ENCODE measurements around the gene RNF13.
"Not testable (repeated sequence)": the region's sequence is repeated elsewhere in the genome, so short reads cannot be mapped to it uniquely, and the experiment has no call there.

RNF13 gene

DNA sequence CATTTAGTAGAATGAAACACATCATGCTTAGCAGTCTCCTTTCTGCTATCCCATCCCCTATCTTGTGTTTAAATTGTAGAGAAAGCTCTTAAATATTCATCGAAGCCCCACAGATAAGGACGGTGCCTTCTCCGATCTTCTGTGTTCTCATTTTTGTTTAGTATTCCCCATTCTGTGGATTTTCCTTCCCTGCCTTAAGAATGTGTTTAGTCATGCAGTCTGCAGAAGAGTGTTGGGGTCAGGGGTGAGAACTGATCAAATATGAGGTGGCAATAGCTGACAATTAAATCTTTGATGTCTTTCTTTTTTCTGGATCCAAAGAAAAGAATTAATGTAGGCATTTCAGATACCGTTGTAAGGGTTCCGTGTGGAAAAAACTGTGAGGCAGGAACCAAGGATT is 11.4 kb upstream of the RNF13 start:
- DNase-seq = no peak

DNA sequence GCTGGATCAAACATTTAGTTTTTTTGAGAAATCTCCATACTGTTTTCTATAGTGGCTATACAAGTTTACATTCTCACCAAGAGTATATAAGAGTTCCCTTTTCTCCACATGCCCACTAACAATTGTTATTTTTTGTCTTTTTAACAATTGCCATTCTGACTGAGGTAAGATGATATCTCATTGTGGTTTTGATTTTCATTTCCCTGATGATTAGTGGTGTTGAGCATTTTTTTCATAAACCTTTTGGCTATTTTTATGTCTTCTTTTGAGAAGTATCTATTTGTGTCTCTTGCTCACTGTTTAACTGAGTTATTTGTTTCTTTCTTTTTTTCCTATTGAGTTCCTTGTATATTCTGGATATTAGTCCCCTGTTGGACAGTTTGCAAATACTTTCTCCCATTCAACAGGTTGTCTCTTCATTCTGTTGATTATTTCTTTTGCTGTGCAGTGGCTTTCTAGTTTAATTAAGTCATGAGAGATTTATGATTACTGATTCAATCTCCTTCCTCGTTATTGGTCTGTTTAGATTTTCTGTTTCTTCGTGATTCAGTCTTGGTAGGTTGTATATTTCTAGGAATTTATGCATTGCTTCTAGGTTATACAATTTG is 6.7 kb upstream of the RNF13 start:
- DNase-seq = no peak

DNA sequence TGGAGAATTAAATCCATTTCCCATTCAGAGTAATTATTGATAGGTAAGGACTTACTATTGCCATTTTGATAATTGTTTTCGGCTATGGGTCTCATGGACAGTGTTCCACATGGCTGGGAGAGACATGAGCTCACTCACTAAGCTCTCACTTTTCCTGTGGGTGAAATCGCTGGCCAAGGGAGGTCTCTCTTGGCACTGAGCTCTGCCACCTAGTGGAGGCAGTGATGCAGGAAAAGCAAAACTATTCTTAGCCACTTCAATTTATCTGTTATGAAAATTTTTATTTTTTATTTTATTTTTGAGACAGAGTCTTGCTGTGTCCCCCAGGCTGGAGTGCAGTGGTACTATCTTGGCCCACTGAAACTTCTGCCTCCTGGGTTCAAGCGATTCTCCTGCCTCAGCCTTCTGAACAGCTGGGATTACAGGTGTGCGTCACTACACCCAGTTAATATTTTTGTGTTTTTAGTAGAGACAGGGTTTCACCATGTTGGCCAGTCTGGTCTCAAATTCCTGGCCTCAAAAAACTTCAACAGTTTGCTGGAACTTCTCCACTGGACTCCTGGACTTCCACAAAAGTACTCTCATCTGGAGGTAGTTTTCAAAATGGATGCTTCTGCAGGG is 4.7 kb upstream of the RNF13 start:
- peak; percentile 84 for DNase-seq

DNA sequence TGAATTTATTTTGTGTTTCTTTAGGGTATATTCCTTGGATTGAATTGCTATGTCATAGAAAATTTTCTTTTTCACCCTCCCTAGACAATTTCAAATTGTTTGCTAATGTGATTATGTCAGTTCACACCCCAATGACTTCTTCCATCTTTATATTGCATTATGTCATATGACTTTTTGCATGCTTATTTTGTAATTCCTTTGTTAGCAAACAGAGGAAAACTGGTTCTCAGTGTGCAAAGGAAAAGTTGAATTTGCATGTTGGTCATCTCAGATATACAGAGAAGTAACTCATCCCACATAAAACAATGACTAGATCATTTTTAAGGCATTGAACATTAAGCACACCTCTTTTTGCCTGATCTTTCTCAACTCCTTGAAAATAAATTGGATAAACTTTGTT is 3.3 kb upstream of the RNF13 start:
- peak; percentile 98 for DNase-seq

DNA sequence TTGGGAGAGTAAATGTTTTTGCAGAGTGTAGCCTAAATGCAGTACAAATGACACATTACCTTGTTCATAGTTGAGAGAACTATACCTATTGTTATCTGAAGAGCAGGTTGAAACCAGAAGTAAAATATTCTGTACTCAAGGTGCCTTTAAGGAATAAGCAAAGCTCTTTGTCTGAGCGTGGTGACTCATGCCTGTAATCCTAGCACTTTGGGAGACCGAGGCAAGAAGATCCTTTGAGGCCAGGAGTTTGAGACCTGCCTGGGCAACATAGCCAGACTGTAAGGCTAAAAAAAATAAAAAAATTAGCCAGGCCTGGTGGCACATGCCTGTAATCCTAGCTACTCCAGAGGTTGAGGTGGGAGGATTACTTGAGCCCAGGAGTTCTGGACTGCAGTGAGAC is 2.2 kb upstream of the RNF13 start:
- no peak for DNase-seq

DNA sequence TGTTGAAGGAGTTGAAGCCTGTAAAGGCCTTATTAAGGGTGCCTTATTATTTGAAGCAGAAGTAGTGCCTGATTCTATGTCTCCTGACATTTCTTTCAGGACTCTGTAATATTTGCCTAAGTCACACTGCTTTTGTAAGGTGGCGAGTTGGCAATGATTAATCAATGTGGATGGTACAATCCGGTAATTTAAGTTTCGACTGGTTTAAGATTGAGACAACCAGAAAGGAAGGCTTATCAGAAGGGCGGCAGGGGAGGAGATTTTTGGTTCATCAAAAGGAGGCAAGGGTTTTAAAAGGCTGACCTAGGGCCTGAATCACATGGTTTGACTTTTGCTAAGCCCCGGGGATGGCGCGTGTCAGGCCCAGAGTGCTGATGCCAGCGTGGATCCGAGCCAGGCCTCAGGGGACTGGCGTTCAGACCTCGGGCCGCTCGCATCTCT is 830 bp upstream of the RNF13 start:
- DNase-seq = no peak

DNA sequence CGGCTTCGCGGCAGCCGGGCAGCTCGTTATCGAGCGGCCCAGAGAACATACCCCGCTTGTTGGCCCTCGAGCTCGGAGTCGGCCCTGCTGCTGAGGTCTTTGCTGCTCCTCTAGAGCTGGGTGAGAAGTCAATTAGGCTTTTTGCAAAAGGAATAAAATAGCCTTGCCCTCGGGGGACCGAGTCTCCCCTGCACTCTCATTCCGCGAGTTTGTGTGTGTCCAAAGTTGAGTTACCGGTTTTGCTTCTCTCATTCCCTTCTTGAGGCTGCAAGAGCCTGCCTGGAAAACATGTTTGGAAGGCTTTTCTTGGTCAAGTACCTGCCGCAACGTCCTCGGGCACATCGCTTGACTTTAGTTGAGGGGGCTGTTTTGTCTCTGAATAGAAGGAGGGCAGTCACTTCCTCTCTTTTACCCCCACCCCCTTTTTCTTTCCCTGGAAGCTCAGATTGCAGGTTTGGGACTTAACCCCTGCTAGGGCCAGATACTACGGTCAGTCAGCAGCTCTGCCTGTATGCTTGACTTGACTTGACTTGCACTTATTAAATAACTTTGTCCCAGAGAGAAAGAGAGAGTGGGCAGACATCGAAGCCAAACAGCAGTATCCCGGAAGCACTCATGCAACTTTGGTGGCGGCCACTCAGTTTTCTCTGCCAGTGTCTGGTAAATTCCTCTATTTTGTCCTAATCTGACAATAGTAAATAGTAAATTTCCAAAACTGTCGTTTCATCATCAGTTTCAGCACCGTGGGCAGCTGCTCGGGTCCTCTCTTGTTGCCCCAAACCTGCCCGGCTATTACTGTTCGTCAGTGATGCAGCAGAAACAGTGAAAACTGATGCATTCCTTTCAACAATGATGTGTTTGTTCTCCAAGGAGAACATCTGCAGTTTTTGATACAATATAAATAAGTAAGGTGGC is 609 bp downstream of the RNF13 start:
- DNase-seq = peak; percentile 77

DNA sequence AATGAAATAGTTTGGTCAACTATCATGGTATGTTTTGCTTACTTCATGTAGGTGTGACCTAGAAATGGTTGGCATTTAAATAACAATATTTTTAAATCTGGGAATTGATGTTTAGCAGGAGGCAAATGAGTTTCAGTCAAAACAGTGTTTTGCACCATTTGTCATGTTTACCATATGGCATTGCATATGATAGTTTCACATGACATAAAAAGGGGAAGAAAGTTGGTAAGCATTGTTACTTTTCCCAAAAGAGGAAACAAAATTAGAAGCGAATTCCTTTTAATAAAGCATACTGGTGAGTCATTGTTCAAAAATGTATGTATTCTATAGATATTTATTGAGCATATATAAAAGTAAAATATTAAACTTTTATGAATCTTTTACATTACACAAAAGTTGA is 2.3 kb downstream of the RNF13 start:
- peak; percentile 94 for DNase-seq

DNA sequence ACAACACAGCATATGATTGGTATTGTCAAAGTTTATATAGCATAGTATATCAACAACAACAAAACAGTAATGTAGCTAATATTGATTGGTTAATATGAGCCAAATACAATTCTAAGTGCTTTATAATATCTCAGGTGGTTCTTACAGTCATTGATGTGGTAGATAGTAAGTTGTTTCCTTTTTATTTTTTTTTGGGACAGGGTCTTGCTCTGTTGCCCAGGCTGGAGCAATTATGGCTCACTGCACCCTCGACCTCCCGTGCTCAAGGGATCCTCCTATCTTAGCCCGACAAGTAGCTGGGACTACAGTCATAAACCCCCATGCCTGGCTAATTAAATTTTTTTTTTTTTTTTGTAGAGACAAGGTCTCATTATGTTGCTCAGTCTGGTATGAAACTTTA is 2.7 kb downstream of the RNF13 start:
- no peak for DNase-seq

DNA sequence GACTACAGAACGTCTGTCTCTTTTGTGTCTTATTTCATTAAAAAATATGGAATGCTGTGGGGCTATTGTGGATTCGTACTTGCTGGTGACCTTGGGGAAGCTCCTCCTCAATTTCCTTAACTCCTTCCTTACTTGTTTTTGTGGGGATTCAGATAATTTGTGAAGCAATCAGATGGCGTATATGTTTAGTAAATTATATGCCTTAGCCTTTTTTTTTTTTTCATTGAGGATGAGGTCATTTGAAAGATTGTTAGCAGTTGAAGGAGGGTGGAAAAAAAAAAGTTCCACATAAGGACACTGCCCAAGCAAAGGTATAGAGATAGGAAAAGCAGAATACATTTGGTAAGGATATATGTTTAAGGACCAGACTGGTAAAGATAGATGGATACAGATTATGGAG is 3.3 kb downstream of the RNF13 start:
- DNase-seq = peak; percentile 65

DNA sequence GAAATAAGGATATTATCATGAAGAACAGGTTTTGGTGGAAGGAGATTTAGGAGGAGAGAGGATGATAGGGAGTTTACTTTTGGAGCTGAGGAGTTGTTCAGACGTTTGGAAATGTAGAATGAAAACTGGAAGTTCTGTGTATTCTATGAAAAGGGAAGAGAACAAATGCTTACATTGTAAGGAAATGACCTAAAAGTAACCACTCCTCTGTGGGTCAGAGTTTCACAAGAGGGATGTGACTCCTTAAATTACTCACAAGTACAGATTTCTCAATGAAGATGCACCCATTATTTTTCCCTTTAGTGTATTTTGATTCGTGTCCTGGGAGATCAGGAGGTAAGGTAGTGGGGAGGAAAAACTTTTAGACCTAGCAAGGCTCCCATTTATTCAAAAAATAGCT is 4.0 kb downstream of the RNF13 start:
- peak; percentile 97 for DNase-seq

DNA sequence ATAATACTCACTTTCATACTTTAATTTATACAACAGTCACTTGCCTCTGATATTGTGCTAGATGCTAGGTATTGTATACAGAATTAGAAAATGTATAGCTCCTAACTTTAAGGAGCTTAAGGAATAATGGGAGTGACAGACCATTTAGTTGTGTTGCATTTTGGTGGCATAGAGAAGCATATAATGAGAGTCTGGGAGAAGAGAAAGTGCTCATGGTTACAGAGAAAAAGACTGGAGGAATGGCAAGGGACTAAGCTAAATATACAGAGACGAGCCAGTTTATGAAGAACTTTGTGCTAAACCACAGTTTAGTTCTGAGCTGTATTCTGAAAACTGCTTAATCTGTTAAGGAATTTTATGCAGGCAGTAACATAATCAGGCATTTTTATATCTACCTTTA is 6.4 kb downstream of the RNF13 start:
- DNase-seq = no peak

DNA sequence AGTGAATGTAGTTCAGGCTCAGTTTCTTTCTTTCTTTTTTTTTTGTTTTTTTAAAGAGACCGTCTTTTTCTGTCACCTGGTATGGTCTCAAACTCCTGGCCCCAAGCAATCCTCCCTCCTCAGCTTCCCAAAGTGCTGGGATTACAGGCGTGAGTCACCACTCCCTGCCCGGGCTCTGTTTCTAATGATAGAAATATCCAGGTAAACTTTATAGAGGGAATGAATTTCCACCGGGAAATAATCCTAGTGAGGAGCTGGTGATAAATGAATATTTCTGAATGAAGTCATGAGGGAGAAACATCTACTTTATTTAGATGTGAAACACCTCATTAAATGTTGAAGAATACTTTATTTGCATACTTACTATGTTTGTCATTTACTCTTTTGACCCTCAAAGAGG is 7.2 kb downstream of the RNF13 start:
- DNase-seq = no peak

DNA sequence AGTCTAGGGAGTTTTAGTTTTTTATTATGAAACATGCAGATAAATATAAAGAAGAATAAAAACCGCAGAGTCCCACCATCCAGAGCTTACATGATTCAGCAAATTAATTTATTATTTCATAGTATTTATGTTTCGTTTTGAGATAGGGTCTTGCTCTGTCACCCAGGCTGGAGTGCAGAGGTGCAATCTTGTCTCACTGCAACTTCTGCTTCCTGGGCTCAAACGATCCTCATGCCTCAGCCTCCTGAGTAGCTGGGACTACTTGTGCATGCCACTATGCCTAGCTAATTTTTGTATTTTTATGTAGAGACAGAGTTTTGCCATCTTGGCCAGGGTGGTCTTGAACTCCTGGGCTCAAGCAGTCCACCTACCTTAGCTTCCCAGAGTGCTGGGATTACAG is 13.6 kb downstream of the RNF13 start:
- no peak for DNase-seq

DNA sequence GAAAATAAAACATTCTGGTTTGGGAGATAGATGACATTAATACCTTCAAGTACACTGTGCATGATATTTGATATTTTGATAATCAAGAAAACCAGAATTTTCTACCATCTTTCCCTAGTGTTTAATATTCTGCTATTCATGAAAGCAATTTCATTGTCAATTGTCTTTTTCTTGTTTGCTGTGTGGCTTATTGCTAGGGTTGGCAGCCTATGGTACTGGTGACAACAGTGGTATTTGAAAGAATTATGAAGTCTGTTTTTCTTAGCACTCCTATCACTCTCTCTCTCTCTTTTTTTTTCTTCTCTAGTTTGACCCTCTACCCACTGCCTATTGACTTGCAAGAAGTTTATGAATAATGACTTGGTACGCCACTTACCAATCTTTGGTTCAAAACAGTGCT is 15.4 kb downstream of the RNF13 start:
- DNase-seq = no peak

DNA sequence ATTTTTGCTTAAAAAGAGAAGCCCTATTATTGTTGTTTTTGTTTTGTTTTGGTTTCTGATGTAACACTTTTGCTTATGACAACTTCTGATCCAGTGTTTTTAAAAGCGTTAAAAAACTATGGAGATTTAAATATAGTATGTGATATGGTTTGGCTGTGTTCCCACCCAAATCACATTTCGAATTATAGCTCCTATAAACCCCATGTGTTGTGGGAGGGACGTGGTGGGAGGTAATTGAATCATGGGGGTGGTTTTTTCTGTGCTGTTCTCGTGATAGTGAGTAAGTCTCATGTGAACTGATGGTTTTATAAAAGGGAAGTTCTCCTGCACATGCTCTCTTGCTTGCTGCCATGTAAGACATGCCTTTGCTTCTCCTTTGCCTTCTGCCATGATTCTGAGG is 16.6 kb downstream of the RNF13 start:
- peak; percentile 65 for DNase-seq

DNA sequence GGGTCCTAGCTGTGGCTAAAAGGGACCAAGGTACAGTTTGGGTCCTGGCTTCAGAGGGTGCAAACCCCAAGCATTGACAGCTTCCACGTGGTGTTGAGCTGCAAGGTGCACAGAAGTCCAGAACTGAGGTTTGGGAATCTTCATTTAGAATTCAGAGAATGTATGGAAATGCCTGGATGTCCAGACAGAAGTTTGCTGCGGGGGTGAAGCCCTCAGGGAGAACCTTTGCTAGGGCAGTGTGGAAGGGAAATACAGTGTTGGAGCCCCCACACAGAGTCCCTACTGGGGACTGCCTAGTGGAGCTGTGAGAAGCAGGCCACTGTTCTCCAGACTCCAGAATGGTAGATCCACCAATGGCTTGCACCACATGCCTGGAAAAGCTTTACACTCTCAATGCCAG is 17.9 kb downstream of the RNF13 start:
- DNase-seq = no peak

DNA sequence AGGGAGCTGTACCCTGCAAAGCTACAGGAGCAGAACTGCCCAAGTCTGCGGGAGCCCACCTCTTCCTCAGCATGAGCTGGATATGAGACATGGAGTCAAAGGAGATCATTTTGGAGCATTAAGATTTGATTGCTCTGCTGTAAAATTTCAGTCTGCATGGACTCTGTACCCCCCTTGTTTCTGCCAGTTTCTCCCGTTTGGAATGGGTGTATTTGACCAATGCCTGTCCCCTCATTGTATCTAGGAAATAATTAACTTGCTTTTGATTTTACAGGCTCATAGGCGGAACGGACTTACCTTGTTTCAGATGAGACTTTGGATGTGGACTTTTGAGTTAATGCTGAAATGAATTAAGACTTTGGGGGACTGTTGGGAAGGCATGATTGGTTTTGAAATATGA is 18.3 kb downstream of the RNF13 start:
- no peak for DNase-seq

DNA sequence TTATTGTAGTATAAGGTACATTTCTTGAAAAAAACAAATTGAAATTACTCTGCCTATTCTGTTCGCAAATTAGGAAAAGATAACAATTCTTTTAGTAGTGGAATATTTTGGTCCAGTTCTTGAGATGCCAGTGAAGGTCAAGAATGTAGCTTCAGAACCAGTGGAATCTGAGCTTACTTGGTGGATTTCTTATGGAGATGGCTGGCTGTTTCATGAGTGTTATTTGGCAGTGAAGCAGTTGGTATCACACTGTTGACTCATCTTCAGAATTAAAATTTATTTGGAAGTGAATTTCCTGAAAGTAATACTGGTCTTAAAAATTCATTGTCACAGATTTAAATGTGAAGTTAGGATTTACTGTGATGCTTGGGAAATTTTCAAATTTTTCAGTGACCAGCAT is 19.1 kb downstream of the RNF13 start:
- no peak for DNase-seq

DNA sequence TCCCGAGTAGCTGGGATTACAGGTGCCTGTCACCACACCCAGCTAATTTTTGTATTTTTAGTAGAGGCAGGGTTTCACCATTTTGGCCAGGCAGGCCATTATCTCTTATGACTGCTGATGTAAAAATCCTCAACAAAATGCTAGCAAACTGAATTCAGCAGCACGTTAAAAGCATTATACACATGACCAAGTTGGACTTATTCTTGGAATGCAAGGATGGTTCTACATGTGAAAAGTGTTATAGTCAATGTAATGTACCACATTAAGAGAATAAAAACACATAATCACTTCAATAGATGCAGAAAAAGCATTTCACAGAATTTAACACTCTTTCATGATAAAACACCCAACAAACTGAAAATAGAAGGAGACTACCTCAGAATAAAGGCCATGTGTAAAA is 20.2 kb downstream of the RNF13 start:
- no peak for DNase-seq

DNA sequence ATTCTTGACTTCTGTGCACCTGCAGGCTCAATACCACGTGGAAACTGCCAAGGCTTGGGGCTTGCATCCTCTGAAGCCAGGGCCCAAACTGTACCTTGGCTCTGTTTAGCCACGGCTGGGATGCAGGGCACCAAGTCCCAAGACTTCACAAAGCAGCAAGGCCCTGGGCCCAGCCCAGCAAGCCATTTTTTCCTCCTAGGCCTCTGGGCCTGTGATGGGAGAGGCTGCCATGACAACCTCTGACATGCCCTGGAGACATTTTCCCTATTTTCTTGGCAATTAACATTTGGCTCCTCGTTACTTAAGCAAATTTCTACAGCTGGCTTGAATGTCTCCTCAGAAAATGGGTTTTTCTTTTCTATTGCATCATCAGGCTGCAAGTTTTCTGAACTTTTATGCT is 25.5 kb downstream of the RNF13 start:
- not testable (repeated sequence) for DNase-seq

DNA sequence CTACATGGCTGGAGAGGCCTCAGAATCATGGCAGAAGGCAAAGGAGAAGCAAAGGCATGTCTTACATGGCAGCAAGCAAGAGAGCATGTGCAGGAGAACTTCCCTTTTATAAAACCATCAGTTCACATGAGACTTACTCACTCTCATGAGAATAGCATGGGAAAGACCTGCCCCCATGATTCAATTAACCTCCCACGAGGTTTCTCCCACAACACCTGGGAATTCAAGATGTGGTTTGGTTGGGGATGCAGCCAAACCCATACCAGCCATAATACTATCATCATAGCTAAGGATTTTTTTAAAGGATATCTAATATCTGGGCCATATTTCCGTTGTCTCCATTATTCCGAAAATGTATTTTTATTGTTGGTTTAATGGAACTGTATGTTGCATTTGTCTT is 26.5 kb downstream of the RNF13 start:
- DNase-seq = not testable (repeated sequence)

DNA sequence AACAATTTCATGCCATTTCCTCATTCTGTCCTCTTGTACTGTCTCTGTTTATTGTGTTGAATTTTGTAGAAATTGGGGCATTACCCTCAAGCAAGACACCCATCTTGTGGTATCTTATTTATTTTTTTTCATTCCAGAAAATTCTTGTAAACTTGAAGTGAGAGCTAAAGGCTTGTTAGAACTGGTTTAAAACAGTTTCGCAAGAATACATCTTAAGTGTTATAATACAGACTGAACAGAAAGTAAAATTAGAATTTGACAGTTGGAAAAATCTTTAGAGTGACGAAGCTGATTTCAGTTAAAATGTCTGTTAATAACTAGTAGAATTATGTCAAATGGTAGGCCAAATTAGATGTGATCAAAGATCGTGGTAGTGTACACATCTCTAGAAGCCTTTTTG is 26.9 kb downstream of the RNF13 start:
- DNase-seq = peak; percentile 50

DNA sequence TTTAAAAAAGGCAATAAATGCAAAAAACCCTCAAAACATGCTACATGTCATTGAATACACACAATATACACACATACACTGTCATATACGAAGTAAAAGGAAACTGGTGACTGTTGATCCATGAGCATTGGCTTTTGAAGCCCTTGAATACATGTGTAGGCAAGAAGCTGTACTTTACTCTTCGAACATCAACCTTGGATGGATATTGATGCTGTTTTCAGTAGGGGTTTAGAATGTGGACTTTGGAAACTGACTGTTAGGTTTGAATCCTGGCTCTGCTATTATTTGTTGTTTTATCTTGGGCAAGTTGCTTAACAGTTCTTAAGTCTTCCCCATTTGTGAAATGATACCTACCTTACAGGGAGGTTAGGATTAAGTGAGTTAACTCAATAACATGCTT is 30.5 kb downstream of the RNF13 start:
- no peak for DNase-seq

Measured in inflammatory macrophage treated with lipopolysaccharide for 4 hours (primary cell).